NCI-H2081 (cell line): Measurements from ENCODE around the gene CDC25A.
"Not testable (repeated sequence)": the region's sequence is repeated elsewhere in the genome, so short reads cannot be mapped to it uniquely, and the experiment has no call there.

Experiments used
- DNase-seq, 2 experiments: peaks; one replicate each; lab custom pipeline; 2025; lab: John Stamatoyannopoulos, UW

The CDC25A gene

GRCh38 chr3:48188266-48189201 lies at the start of gene CDC25A:
TSS of gene CDC25A (minus strand) at chr3:48188417. CDS start at chr3:48187947, 470 bp downstream.
- DNase-seq, result peak; percentile 93 to 97

- DNase-seq, result no peak
These were observed 48.3 kb upstream of the CDC25A start for GRCh38 chr3:48236531-48236930.

- no peak for DNase-seq
These were observed 45.3 kb upstream of the CDC25A start for GRCh38 chr3:48233542-48233941.

- peak; percentile 59 to 80 for DNase-seq
These were observed 44.5 kb upstream of the CDC25A start for GRCh38 chr3:48232734-48233133.

GRCh38 chr3:48232232-48232631 lies 44.0 kb upstream of the CDC25A start:
- no peak for DNase-seq

GRCh38 chr3:48226939-48227338 lies 38.7 kb upstream of the CDC25A start:
- DNase-seq, result no peak

- no peak for DNase-seq
These were observed 37.4 kb upstream of the CDC25A start for GRCh38 chr3:48225587-48225986.

- no peak for DNase-seq
These were observed 34.6 kb upstream of the CDC25A start, which contains the start of gene CAMP for GRCh38 chr3:48222616-48223513. TSS of gene CAMP (plus strand) at chr3:48223495. CDS start at chr3:48223512, 17 bp downstream.

- DNase-seq, result no peak
These were observed 32.5 kb upstream of the CDC25A start for GRCh38 chr3:48220746-48221145.

GRCh38 chr3:48219543-48219942 lies 31.3 kb upstream of the CDC25A start:
- DNase-seq, result no peak

- no peak for DNase-seq
These were observed 30.3 kb upstream of the CDC25A start for GRCh38 chr3:48218537-48218936.

- DNase-seq, result no peak
These were observed 29.2 kb upstream of the CDC25A start for GRCh38 chr3:48217449-48217848.

GRCh38 chr3:48215876-48216275 lies 27.7 kb upstream of the CDC25A start:
- DNase-seq, result no peak

GRCh38 chr3:48215466-48215865 lies 27.2 kb upstream of the CDC25A start:
- no peak for DNase-seq

GRCh38 chr3:48215019-48215418 lies 26.8 kb upstream of the CDC25A start:
- DNase-seq, result no peak

GRCh38 chr3:48214225-48214624 lies 26.0 kb upstream of the CDC25A start:
- DNase-seq, result no peak

- not testable (repeated sequence) for DNase-seq
These were observed 23.6 kb upstream of the CDC25A start for GRCh38 chr3:48211776-48212175.

- DNase-seq, result not testable (repeated sequence)
These were observed 22.3 kb upstream of the CDC25A start for GRCh38 chr3:48210534-48210933.

- no peak for DNase-seq
These were observed 21.2 kb upstream of the CDC25A start for GRCh38 chr3:48209445-48209844.

GRCh38 chr3:48208076-48208475 lies 19.9 kb upstream of the CDC25A start:
- DNase-seq, result no peak

GRCh38 chr3:48202632-48203031 lies 14.4 kb upstream of the CDC25A start:
- DNase-seq, result no peak

- no peak for DNase-seq
These were observed 10.9 kb upstream of the CDC25A start for GRCh38 chr3:48199117-48199516.

- DNase-seq, result no peak
These were observed 8.4 kb upstream of the CDC25A start for GRCh38 chr3:48196611-48197010.
